ENCODE data around the gene ABLIM2. TPM values are rescaled to one million over a fixed set of nuclear protein-coding genes. Genes with fewer than 3 reads are reported as not detected.

ABLIM2 gene
- total RNA-seq, 1 donor from 2014 or later = 7.5 TPM

DNA sequence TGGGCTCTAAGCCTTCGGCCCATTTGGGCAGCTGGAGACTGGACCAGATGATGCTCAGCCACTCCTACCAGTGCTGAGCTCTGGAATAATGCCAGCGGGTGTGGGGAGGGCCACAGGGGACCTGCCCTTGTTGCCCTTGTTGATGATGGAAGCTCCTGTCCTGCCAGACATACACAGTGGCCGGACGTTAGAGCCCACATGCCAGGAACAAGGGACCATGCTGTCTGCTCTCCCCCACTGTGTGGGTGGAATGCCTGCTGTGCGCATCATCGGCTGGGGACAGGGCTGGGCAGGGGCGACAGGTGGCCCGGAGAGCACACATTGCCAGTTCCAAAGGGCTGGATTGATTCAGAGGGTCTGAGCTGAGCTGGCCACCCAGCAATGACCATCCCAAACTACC, 2.0 kb downstream of the ABLIM2 start:
- TF ChIP-seq, protein P1, sequence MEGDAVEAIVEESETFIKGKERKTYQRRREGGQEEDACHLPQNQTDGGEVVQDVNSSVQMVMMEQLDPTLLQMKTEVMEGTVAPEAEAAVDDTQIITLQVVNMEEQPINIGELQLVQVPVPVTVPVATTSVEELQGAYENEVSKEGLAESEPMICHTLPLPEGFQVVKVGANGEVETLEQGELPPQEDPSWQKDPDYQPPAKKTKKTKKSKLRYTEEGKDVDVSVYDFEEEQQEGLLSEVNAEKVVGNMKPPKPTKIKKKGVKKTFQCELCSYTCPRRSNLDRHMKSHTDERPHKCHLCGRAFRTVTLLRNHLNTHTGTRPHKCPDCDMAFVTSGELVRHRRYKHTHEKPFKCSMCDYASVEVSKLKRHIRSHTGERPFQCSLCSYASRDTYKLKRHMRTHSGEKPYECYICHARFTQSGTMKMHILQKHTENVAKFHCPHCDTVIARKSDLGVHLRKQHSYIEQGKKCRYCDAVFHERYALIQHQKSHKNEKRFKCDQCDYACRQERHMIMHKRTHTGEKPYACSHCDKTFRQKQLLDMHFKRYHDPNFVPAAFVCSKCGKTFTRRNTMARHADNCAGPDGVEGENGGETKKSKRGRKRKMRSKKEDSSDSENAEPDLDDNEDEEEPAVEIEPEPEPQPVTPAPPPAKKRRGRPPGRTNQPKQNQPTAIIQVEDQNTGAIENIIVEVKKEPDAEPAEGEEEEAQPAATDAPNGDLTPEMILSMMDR (IDR thresholded peaks at IDR 0.05; ENCODE audit: partially characterized antibody, unreplicated experiment) = no peak
- peaks cover 6% of the 10 kb centered on the region for H3K9me3 Mint-ChIP-seq (ENCODE audit: unreplicated experiment)
- H3K36me3 Mint-ChIP-seq (ENCODE audit: unreplicated experiment) = no peaks in the 10 kb centered on the region
- H3K27ac Mint-ChIP-seq (ENCODE audit: unreplicated experiment) = no peak overlapping the region
- no peak for DNase-seq
- peaks cover 9% of the 10 kb centered on the region for H3K4me1 Mint-ChIP-seq (ENCODE audit: low read depth, unreplicated experiment)
- no peak overlapping the region for H3K4me3 Mint-ChIP-seq (ENCODE audit: unreplicated experiment)
- H3K27me3 Mint-ChIP-seq (ENCODE audit: unreplicated experiment) = peaks cover 8% of the 10 kb centered on the region

DNA sequence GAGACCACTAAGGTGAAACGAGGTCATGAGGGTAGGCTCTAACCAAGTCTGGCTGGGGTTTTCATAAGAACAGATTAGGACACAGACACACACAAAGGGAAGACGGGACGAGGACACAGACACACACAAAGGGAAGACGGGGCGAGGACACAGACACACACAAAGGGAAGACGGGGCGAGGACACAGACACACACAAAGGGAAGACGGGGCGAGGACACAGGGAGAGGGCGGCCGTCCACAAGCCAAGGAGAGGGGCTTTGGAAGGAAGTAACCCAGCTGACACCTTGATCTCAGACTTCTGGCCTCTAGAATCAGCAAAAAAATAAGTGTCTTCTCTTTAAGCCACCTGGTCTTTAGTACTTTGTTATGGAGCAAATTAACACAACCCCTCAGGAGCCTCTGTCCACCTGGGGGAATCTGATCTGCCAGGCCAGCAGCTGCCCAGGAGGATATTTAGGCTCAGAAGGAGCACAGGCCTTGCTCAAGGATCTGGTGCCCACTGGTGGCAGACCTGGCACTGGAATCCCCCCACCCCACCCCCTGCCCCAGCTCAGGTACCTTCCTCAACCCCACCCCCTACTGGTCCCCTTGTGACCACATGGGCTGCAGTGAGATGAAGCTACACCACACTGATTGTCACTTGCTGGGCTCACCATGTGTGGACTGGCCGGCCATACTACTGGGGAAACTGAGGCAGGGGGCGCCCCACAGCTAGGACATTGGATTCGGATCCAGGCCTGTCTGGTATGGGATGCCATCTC, 2.8 kb downstream of the ABLIM2 start:
- Mint-ChIP-seq H3K36me3 (ENCODE audit: unreplicated experiment) (no peaks in the 10 kb centered on the region), H3K9me3 (ENCODE audit: unreplicated experiment) (peaks cover 6% of the 10 kb centered on the region), H3K27me3 (ENCODE audit: unreplicated experiment) (peaks cover 8% of the 10 kb centered on the region), H3K27ac (ENCODE audit: unreplicated experiment) (no peak overlapping the region), H3K4me1 (ENCODE audit: low read depth, unreplicated experiment) (peaks cover 9% of the 10 kb centered on the region), H3K4me3 (ENCODE audit: unreplicated experiment) (no peak overlapping the region)
- TF ChIP-seq, protein P1 (IDR thresholded peaks at IDR 0.05; ENCODE audit: partially characterized antibody, unreplicated experiment) = no peak
- DNase-seq = no peak

- peaks cover 12% of the 10 kb centered on the region for H3K4me1 Mint-ChIP-seq (ENCODE audit: low read depth, unreplicated experiment)
- H3K27ac Mint-ChIP-seq (ENCODE audit: unreplicated experiment) = no peak overlapping the region
- H3K27me3 Mint-ChIP-seq (ENCODE audit: unreplicated experiment) = peaks cover 11% of the 10 kb centered on the region
- TF ChIP-seq, protein P1 (IDR thresholded peaks at IDR 0.05; ENCODE audit: partially characterized antibody, unreplicated experiment) = no peak
- H3K4me3 Mint-ChIP-seq (ENCODE audit: unreplicated experiment) = no peak overlapping the region
- peaks cover 6% of the 10 kb centered on the region for H3K9me3 Mint-ChIP-seq (ENCODE audit: unreplicated experiment)
- no peaks in the 10 kb centered on the region for H3K36me3 Mint-ChIP-seq (ENCODE audit: unreplicated experiment)
- DNase-seq = no peak
Measured at GRCh38 chr4:8155048-8155447, 3.6 kb downstream of the ABLIM2 start.

DNA sequence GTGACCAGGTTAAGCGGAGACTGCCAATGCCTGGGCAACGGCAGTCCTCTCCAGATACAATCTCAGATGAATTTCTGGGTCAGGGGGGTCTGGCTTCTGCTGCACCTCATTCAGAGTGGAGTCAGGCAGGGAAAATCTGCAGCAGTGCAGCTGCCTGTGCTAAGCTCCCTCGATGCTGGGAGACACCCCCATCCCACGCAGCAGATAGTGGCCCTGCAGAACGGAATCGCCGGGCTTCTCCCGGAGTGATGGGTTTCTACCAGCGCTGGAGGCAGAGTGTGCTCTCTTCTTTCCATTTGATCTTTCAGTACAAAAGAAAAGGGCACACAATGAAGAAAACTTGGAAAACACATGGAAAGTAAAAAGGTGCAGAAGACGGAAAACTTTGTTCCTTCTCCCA, 5.2 kb downstream of the ABLIM2 start:
- TF ChIP-seq, protein P1 (IDR thresholded peaks at IDR 0.05; ENCODE audit: partially characterized antibody, unreplicated experiment) = no peak

GRCh38 chr4:8152865-8153257, 5.8 kb downstream of the ABLIM2 start:
- no peak overlapping the region for H3K4me3 Mint-ChIP-seq (ENCODE audit: unreplicated experiment)
- H3K27me3 Mint-ChIP-seq (ENCODE audit: unreplicated experiment) = peaks cover 16% of the 10 kb centered on the region
- H3K9me3 Mint-ChIP-seq (ENCODE audit: unreplicated experiment) = peaks cover 1% of the 10 kb centered on the region
- no peak overlapping the region for H3K27ac Mint-ChIP-seq (ENCODE audit: unreplicated experiment)
- DNase-seq = no peak
- no peaks in the 10 kb centered on the region for H3K36me3 Mint-ChIP-seq (ENCODE audit: unreplicated experiment)
- TF ChIP-seq, protein P1 (IDR thresholded peaks at IDR 0.05; ENCODE audit: partially characterized antibody, unreplicated experiment) = no peak
- H3K4me1 Mint-ChIP-seq (ENCODE audit: low read depth, unreplicated experiment) = peaks cover 7% of the 10 kb centered on the region

More for the DNA sequence above, 5.2 kb downstream of the ABLIM2 start:
- H3K27ac Mint-ChIP-seq (ENCODE audit: unreplicated experiment) = no peak overlapping the region
- H3K27me3 Mint-ChIP-seq (ENCODE audit: unreplicated experiment) = peaks cover 16% of the 10 kb centered on the region
- no peaks in the 10 kb centered on the region for H3K36me3 Mint-ChIP-seq (ENCODE audit: unreplicated experiment)
- peaks cover 6% of the 10 kb centered on the region for H3K4me1 Mint-ChIP-seq (ENCODE audit: low read depth, unreplicated experiment)
- H3K9me3 Mint-ChIP-seq (ENCODE audit: unreplicated experiment) = peaks cover 1% of the 10 kb centered on the region
- no peak for DNase-seq
- no peak overlapping the region for H3K4me3 Mint-ChIP-seq (ENCODE audit: unreplicated experiment)
